Panc1 (cell line): ENCODE results near the gene SGCA.

Experiments
- CTCF ChIP-seq: fragments of 450-650 bp; IDR thresholded peaks from 2 replicates; pipeline ENCODE4 v1.5.1; 2017; ENCODE audit warnings: mild to moderate bottlenecking
- REST ChIP-seq, 2 experiments: IDR thresholded peaks; 2 replicates each; pipeline ENCODE4 v1.6.1; 2011 to 2012; ENCODE audit warnings: low read depth in 2 of 2, control low read depth in 1 of 2, low read length in 1 of 2, mild to moderate bottlenecking in 1 of 2, moderate library complexity in 1 of 2; ENCODE audit not compliant: insufficient read depth in 1 of 2

DNA sequence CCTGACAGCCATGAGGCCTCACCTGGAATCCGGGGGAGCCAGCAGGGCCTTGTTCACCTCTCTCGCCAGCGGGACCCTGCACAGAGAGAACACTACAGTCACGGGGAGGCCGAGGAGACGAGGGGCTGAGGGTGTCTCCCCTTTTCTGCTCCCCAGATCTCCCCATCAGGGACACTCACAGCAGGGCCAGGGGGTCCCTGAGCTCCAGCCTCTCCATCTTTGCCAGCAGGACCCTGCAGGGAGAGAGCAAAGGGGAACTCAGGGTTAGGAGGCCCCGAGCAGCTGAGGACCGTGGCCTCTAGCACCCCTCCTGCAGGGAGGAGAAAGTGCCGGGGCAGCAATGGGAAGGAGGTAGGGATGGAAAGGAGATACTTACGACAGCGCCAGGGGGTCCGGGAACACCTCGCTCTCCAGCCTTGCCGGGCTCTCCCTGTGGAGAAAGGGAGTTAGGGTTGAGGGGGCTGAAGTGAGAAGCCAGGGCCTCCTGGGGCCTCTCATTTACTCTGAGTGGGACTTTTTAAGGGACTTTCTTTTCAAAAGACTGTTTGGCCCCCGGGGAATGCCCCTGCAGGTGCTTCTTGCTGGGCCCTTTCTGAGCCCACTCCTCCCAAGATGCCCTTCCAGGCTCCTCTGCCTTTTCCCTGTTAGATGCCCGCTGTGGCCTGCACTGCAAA lies 26.9 kb downstream of the SGCA start:
- no peak for TF ChIP-seq CTCF
- TF ChIP-seq REST (IDR thresholded peaks at IDR 0.05; ENCODE audit: insufficient read depth in 1 of 2, low read depth in 2 of 2, low read length in 1 of 2), result no peak
